ENCODE results near the gene AKR1C4. TPM values are rescaled to one million over a fixed set of nuclear protein-coding genes. Genes with fewer than 3 reads are reported as not detected.

The AKR1C4 gene
- total RNA-seq, 1 donor from 2014 or later: not detected

DNA sequence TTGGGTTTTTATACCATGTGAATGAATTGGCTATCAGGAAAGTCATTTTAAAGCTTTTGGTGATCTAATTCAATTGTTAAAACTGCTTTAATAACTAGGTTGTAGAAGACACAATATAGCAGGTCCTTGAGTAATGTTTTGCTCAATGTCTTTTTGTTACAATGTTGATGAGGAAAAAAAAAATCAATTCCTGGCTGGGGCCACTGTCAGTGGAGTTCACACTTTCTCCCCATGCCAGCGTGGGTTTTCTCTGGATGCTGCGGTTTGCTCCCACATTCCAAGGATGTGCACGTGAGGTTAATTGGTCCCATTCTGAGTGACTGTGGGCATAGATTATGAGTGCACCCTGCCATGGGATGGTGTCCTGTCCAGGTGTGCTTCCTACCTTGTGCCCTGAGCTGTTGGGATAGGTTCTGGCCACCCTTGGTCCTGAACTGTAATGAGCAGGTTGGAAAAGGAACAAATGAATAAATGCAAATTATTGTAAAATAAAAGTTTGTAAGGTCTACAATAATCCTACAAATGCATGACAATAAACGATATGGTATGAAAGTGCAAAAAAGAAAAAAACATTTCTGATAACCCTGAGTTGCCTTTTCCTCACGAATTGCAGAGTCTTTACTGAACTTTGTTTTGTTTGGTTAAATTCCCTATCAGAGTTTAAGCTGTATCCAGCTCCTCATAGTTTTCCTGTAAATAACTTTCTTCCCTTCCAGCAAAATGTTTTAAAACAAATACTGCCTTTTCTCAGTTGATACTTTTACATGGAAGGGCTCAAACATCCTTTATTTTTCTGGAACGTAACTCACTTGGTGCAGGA, 62.7 kb downstream of the AKR1C4 start:
- Histone ChIP-seq H3K36me3 (ENCODE audit: control insufficient read depth, insufficient read depth, low read length) (no peaks in the 10 kb centered on the region), H3K27me3 (ENCODE audit: control insufficient read depth, insufficient read depth, low read length) (no peaks in the 10 kb centered on the region), H3K4me3 (ENCODE audit: low read depth, low read length) (no peak overlapping the region)
- TF ChIP-seq CTCF (IDR thresholded peaks at IDR 0.05; ENCODE audit: insufficient read depth, low read length, severe bottlenecking): no peak
- FAIRE-seq (no peak), DNase-seq (ENCODE audit: low read depth) (no peak)

DNA sequence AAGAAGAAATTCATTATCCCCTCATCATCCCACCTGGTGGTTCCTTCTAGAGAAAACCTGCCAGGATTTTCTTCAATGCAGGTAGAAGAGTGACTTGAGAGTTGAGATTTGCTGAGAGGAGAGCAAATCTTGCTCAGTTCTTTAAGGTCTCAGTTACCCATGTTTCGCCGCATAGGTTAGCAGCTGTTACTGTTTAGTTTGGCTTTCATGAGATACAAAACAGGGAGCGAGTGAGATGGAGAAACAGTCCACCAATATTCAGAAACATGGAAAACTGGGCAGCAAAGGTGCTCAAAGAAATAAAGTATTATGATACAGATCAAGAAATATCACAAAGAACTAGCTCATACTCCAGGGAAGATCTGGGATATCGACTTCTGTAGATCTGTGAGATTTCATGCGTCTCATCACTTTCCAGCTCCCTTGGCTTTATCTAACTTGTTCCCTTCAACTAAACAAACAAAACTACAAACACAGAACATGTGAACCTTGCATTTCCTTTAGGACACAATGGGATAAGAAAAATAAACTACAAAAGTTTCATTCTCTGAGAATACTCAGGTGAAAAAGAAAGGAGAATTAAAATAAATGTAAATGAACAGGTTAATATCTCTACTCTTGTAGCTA, 63.4 kb downstream of the AKR1C4 start:
- DNase-seq (ENCODE audit: low read depth): no peak
- TF ChIP-seq CTCF (IDR thresholded peaks at IDR 0.05; ENCODE audit: insufficient read depth, low read length, severe bottlenecking): no peak
- H3K4me3 ChIP-seq (ENCODE audit: low read depth, low read length): no peak overlapping the region
- no peak for FAIRE-seq
- no peaks in the 10 kb centered on the region for H3K36me3 ChIP-seq (ENCODE audit: control insufficient read depth, insufficient read depth, low read length)
- no peaks in the 10 kb centered on the region for H3K27me3 ChIP-seq (ENCODE audit: control insufficient read depth, insufficient read depth, low read length)

DNA sequence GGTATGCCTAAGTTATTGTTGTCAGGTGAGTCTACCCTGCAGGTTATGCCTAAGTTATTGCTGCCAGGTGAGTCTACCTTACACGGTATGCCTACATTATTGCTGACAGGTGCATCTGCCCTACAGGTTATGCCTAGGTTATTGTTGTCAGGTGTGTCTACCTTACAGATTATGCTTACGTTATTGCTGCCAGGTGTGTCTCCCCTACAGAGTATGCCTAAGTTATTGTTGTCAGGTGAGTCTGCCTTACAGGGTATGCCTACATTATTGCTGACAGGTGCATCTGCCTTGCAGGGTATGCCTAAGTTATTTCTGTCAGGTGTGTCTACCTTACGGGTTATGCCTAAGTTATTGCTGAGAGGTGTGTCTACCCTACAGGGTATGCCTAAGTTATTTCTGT, 64.2 kb downstream of the AKR1C4 start:
- TF ChIP-seq CTCF (IDR thresholded peaks at IDR 0.05; ENCODE audit: insufficient read depth, low read length, severe bottlenecking): no peak
- FAIRE-seq (peak; percentile 23), DNase-seq (ENCODE audit: low read depth) (no peak)
- H3K27me3 ChIP-seq (ENCODE audit: control insufficient read depth, insufficient read depth, low read length): no peaks in the 10 kb centered on the region
- no peaks in the 10 kb centered on the region for H3K36me3 ChIP-seq (ENCODE audit: control insufficient read depth, insufficient read depth, low read length)
- no peak overlapping the region for H3K4me3 ChIP-seq (ENCODE audit: low read depth, low read length)

DNA sequence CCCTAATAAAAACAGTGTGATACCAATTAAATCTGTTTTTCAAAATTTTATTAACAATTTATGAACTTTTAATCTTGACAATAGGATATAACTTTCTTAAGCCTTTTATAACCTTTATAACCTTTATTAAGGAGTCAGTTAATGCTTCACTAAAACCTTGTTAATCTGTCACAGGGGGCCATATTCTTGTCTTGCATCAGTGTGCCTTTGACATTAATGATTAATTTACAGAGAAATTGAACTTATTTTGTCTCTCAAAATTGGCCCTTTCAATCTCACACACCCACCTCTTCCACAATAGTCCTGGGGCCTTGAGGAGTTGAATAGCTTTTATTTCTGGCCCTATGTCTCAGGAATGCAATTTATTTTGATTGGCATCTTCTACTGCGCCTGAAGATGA, 68.5 kb downstream of the AKR1C4 start:
- no peaks in the 10 kb centered on the region for H3K36me3 ChIP-seq (ENCODE audit: control insufficient read depth, insufficient read depth, low read length)
- TF ChIP-seq CTCF (IDR thresholded peaks at IDR 0.05; ENCODE audit: insufficient read depth, low read length, severe bottlenecking): no peak
- FAIRE-seq: no peak
- H3K27me3 ChIP-seq (ENCODE audit: control insufficient read depth, insufficient read depth, low read length): no peaks in the 10 kb centered on the region
- DNase-seq (ENCODE audit: low read depth): no peak
- H3K4me3 ChIP-seq (ENCODE audit: low read depth, low read length): no peak overlapping the region

GRCh38 chr10:5266351-5266750, 69.7 kb downstream of the AKR1C4 start:
- DNase-seq (ENCODE audit: low read depth) (no peak), FAIRE-seq (no peak)
- Histone ChIP-seq H3K27me3 (ENCODE audit: control insufficient read depth, insufficient read depth, low read length) (no peaks in the 10 kb centered on the region), H3K36me3 (ENCODE audit: control insufficient read depth, insufficient read depth, low read length) (no peaks in the 10 kb centered on the region), H3K4me3 (ENCODE audit: low read depth, low read length) (no peak overlapping the region)
- no peak for TF ChIP-seq CTCF (IDR thresholded peaks at IDR 0.05; ENCODE audit: insufficient read depth, low read length, severe bottlenecking)

Data from bronchial epithelial cell (primary cell).